ENCODE data around the gene NRXN3. TPM values are rescaled to one million over a fixed set of nuclear protein-coding genes. Genes with fewer than 3 reads are reported as not detected.

The NRXN3 gene
- total and polyA plus RNA-seq, 2 of the 13 experiments (the other 11 are each of a cell fraction or from before 2014, with no cell fraction given): 0.03 TPM; not detected in 1

GRCh38 chr14:79601579-79601978, 1431.4 kb downstream of the NRXN3 start (continued):
- TF ChIP-seq ZGPAT (CRISPR knock-in tag; IDR thresholded peaks at IDR 0.05): no peak
- TF ChIP-seq RAD21 (CRISPR knock-in tag; IDR thresholded peaks at IDR 0.05): no peak

DNA sequence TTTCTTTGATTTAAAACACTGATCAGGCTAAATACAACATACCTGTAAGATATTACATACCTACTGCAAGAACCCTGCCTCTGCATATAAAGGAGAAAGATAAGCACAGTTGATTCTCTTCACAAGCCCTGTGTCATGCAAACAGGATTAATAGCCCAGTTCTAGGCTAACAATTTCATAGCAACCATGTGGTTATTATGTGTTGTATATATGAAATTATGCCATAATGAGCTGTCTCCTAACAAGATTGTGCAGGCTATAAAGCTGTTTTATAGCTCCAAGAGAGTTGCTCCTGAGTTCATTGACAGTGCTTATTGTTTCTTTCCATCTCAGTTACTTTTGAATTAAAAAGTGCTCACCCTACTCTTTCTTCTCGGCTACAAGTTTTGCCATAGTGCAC, 1431.9 kb downstream of the NRXN3 start:
- ATAC-seq: no peak

More for the DNA sequence above, 1431.9 kb downstream of the NRXN3 start:
- BruUV-seq (replicated peaks): no TSS peak
- WGBS (ENCODE audit: low lambda C conversion rate): 0% methylated on average over 1 of the region's 1 CpG
- no peaks in the 10 kb centered on the region for H3K4me1 ChIP-seq (ENCODE audit: insufficient read depth, low read length)
- ChIA-PET POLR2A (no interaction called here), CTCF (ENCODE audit: low intra/inter-chr PET ratio, low total read pairs) (no interaction called here)
- H2AFZ ChIP-seq (ENCODE audit: low read length): no peak overlapping the region
- FAIRE-seq: no peak
- H4K20me1 ChIP-seq (ENCODE audit: insufficient read depth, low read length): no peaks in the 10 kb centered on the region
- no peaks in the 10 kb centered on the region for H3K36me3 ChIP-seq (replicated peaks in 1 of 2; ENCODE audit: control insufficient read depth in 1 of 2, insufficient read depth in 2 of 2, low read length in 2 of 2)
- peaks cover 82% of the 10 kb centered on the region for H3K9me3 ChIP-seq (ENCODE audit: low read length)
- H3K4me3 ChIP-seq (replicated peaks in 1 of 3; ENCODE audit: insufficient read depth in 1 of 3, low read depth in 2 of 3, low read length in 3 of 3): no peak overlapping the region
- intact Hi-C loops (cut with micrococcal nuclease; ENCODE audit: unreplicated experiment) (no loop called here), in situ Hi-C loops (cut with HindIII; ENCODE audit: extremely low pct_ligation_motif_present, low pct_unique_long_range_greater_than_20kb) (no loop called here)
- H3K4me2 ChIP-seq (ENCODE audit: low read depth, low read length): no peak overlapping the region
- no peak overlapping the region for H3K9ac ChIP-seq (ENCODE audit: insufficient read depth, low read depth, low read length)
- no peaks in the 10 kb centered on the region for H3K79me2 ChIP-seq (ENCODE audit: insufficient read depth, low read length)
- no peaks in the 10 kb centered on the region for H3K27me3 ChIP-seq (ENCODE audit: control insufficient read depth in 1 of 2, insufficient read depth in 2 of 2, low read length in 2 of 2)
- H3K27ac ChIP-seq (ENCODE audit: extremely low read length, insufficient read depth, low read length): no peak overlapping the region
- TF ChIP-seq ZMYM2 (CRISPR knock-in tag; IDR thresholded peaks at IDR 0.05) (no peak), DRAP1 (CRISPR knock-in tag; IDR thresholded peaks at IDR 0.05) (no peak), ZBTB25 (CRISPR knock-in tag; IDR thresholded peaks at IDR 0.05) (no peak), MIER3 (CRISPR knock-in tag; IDR thresholded peaks at IDR 0.05; ENCODE audit: borderline replicate concordance) (no peak), ZBTB38 (CRISPR knock-in tag; IDR thresholded peaks at IDR 0.05) (no peak), ZNF138 (CRISPR knock-in tag; IDR thresholded peaks at IDR 0.05; ENCODE audit: low read depth) (no peak), ZNF280B (CRISPR knock-in tag; IDR thresholded peaks at IDR 0.05; ENCODE audit: borderline replicate concordance) (no peak), ZNF607 (CRISPR knock-in tag; IDR thresholded peaks at IDR 0.05; ENCODE audit: borderline replicate concordance) (no peak), ZNF331 (CRISPR knock-in tag; IDR thresholded peaks at IDR 0.05) (no peak), NFE2 (CRISPR knock-in tag; IDR thresholded peaks at IDR 0.05) (no peak)
- no peak for DNase-seq (ENCODE audit: low spot score)

Data from HepG2 (cell line).